CD4-positive, alpha-beta T cell treated with Interleukin-2 at 100 ng/mL for 4 hours (primary cell): ENCODE data around the gene CHGA.

Experiments used
- DNase-seq: peaks from one replicate; pipeline ENCODE4 v3.0.0-alpha.2; 2020; ENCODE audit warnings: low spot score

The CHGA gene

DNA sequence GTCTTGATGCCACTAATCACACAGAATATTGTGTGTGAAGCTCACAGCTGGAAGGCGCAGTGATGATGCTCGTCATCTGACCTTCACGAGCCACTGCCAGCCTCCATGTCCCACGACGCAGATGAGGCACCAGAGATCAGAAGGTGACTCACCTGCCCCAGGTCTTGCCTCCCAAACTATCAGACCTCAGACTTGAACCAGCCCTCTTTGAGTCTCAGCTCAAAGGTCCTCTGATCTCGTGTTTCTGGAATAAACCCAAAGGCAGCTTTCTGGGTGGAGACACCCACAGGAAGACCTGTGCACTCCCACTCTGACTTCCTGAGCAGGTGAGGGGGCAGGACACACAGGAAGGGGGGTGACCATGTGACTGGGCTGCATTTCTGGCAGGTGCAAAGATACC lies 19.6 kb upstream of the CHGA start:
- peak; percentile 24 for DNase-seq

GRCh38 chr14:92905667-92906066 lies 17.3 kb upstream of the CHGA start:
- DNase-seq = no peak

- DNase-seq = no peak
These were observed 16.5 kb upstream of the CHGA start for GRCh38 chr14:92906420-92906819.

DNA sequence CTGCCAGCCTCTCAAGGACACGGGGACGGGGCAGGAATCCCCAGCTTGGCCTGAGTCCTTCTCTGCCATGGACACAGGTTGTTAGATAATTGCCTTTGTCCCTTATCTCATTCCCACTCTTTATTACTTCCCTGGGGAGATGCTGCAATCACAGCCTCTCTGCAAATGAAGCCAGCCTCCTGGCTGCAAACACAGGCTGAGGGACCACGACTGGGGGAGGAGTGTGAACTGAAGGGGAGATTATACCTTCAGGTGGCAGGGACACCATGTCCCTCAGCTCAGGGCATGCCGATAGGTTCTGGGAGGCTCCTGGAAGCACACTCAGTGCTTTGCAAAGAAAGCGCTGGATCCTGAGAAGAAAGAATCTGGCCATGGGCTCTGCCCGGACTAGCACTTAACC lies 16.1 kb upstream of the CHGA start:
- no peak for DNase-seq

DNA sequence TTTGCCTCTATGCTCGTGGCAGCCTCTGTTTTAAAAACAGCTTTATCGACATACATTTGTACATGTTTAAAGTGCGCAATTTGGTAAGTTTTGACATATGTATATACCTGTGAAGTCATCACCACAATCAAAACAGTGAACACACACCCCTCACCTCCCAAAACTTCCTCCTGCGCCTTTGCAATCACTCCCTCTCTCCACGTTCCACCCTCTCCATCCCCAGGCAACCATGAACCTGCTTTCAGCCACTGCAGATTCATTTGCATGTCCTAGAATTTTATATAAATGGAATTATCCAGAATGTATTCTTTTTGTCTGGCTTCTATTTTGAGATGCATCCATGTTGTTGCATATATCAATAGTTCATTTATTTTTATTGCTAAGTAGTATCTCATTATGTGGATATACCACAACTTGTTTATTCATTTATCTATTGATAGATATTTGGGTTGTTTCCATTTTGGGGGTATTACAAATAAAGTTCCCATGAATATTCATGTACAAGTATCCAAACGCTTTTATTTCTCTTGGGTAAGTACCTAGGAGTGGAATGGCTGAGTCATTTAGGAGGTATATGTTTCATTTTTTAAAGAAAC lies 15.5 kb upstream of the CHGA start:
- DNase-seq = no peak

DNA sequence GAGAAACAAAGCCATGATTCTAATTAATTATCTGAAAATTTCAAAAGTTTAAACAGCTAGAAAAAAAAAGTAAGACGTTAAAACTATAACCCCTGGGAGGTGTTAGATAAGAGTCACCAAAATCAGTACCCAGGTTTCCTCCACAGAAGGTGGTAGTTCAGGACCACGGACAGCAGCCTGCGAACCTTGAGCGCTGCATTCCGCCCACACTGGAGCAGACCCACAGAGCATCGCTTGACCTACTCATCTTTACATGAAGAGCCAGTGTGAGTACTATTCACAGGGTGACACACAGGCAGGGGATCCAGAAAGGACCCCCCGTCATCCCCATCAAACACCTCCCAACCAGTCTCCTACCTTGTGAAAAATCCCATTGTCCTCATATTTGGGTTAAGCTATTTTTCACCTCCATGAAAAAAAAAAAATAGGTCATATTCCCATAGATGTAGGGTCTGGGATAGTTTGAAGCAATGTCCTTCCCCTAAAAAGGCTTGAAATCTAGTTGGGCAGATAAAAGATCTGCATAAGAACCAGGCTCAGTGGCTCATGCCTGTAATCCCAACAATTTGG lies 8.8 kb upstream of the CHGA start:
- peak; percentile 11 for DNase-seq

DNA sequence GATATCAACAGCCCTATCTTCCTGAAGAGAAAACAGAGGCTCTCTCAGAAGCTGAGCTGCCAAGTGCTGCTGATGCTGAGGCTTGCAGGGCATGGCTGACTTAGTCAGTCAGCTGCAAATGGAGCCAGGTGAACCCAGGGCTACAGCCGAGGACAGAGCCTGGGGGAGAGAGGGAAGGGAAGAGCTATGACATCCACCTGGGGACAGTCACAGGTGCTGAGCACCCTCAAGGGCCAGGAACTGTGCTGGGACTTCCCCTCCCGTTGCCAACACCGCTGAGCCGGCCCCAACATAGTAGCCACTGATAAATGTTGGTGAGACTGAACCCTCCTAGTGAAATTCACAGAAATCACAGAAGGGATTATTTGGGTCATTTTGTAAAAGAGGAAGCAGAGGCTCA lies 6.7 kb upstream of the CHGA start:
- no peak for DNase-seq

DNA sequence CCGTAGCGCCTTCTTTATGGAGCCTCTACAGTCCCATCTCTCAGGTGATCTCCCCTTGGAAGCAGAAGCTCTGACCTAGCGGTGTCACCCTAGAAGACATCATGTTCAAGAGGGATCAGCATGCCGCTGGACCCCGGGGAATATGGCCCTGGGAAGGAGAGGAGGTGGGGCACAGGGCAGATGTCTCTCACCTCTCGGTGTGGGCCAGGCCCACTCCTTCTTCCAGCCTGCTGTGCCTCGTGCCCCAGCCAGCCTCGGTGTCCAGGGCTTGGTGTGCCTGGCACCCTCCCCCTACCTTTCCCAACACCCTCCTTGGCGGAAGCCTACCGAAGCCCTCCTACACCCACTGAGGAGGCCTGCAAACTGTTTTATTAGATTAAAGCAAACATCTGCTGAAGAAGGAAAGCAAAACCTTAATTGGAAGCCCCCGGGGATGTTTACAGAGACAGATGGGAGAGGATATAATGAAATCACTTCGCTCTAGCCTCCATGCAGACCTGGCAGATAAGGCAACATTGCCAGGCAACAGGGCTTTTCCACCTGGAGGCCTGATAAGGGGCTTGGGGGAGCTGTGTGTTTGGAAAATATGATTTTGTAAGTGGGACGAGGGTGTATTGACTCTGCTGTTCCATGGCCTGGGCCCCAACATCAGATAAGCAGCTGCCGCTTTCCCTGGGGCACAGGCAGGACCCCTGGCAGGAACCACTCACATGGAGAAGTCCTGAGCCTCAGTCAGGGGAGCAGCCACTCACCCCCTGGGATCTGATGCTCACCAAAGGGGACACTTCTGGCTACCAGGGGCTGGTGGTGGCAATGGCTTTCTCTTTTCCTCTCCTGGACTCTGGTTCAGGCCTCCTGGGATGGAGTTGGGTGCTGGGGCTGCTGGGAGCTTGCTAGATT lies 5.7 kb upstream of the CHGA start:
- no peak for DNase-seq

- no peak for DNase-seq
These were observed 5.0 kb upstream of the CHGA start for GRCh38 chr14:92917956-92918355.

DNA sequence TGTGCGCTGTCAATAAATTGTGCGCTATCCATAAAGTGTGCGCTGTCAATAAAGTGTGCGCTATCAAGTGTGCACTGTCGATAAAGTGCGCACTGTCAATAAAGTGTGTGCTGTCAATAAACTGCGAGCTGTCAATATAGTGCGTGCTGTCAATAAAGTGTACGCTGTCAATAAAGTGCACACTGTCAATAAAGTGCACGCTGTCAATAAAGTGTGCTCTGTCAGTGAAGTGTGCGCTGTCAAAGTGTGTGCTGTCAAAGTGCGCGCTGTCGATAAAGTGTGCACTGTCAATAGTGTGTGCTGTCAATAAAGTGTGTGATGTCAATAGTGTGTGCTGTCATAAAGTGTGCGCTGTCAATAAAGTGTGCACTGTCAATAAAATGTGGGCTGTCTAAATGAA lies 2.9 kb upstream of the CHGA start:
- no peak for DNase-seq

GRCh38 chr14:92922155-92922735 lies 705 bp upstream of the CHGA start:
- DNase-seq = no peak

DNA sequence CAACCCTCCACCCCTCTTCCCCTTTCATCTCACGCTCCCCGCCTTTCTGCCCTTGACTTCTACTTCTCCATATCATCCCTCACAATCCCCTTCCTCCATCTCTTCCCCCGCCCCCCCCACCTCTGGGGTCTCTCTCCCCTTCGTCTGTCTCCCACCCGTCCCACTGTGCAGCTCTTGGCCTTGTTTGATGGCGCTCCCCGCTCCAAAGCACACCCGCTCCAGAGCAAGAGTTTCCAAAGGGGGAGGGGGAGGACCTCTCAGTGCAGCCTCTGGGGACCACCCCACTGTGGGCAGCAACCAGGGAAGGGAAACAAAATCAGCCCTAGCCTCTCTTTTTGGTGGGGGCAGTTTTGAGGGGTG lies 774 bp downstream of the CHGA start:
- DNase-seq = no peak

- DNase-seq = no peak
These were observed 1.3 kb downstream of the CHGA start for GRCh38 chr14:92924247-92924646.

GRCh38 chr14:92925446-92925845 lies 2.5 kb downstream of the CHGA start:
- DNase-seq = no peak

DNA sequence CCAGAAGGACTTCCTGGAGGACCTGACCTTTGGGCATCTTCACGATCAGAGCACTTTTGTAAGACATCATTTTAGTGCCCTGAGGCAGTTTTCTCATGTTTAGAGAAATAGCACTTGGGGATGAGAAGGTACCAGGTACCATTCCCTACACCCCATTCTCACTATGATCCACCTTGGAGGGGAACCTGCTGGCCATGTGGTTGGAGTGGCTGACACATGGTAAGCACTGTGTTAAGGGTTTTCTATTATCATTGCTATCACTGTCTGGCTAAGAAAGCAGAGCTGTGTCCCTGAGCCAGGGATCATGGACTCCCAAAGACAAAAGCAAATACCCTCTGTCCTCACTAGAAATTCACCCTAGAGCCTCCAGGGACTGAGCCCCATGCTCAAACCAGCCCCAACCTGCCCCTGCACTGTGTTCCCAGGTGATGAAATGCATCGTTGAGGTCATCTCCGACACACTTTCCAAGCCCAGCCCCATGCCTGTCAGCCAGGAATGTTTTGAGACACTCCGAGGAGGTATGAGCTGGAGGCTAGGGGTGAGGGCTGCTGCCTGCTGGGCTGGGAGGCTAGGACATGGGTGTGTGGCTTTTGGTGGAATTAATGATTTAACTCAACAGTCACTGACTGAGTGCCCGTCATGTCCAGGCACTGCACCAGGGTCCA lies 3.4 kb downstream of the CHGA start:
- no peak for DNase-seq

- DNase-seq = no peak
These were observed 4.0 kb downstream of the CHGA start for GRCh38 chr14:92926931-92927330.

DNA sequence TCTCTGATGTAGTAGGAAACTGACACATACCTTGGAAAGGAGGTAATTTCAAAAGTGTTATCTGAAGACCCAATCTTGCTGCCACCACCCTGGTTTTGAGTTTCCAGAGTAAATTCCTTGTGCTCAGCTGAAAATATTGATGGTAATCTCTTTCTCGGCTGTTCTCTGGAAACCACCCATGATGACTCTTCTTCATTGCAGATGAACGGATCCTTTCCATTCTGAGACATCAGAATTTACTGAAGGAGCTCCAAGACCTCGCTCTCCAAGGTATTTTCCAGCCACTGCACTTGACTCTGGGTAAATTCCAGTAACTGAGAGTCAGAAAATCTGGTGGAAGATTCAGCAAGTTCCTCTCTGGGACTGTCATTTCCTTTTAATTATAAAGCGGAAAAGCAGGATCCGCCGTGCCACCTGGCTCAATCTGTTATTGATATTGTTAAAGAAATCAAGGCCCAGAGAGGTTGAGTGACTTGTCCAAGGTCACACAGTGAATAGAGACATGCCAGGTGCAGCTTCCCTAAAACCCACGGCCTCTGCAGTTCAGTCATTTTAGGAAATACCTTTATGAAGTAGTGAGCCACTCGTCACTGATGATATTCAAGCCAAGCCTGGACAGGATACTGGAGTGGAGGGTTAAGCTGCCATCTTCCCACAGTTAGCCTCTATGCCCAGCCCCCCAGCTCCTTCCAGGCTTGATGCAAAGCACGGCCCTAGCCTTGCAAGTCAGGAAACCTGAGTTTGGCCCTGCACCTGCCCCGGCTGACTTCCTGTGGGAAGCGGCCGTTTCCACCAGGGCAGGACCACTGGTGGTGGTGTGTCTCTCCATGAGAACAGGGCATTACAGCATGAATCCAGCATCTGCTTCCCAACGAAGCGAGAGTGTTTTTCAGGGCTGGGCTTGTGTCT lies 4.7 kb downstream of the CHGA start:
- DNase-seq = no peak

- no peak for DNase-seq
These were observed 5.3 kb downstream of the CHGA start for GRCh38 chr14:92928258-92928629.

- DNase-seq = no peak
These were observed 6.2 kb downstream of the CHGA start for GRCh38 chr14:92928961-92929688.

DNA sequence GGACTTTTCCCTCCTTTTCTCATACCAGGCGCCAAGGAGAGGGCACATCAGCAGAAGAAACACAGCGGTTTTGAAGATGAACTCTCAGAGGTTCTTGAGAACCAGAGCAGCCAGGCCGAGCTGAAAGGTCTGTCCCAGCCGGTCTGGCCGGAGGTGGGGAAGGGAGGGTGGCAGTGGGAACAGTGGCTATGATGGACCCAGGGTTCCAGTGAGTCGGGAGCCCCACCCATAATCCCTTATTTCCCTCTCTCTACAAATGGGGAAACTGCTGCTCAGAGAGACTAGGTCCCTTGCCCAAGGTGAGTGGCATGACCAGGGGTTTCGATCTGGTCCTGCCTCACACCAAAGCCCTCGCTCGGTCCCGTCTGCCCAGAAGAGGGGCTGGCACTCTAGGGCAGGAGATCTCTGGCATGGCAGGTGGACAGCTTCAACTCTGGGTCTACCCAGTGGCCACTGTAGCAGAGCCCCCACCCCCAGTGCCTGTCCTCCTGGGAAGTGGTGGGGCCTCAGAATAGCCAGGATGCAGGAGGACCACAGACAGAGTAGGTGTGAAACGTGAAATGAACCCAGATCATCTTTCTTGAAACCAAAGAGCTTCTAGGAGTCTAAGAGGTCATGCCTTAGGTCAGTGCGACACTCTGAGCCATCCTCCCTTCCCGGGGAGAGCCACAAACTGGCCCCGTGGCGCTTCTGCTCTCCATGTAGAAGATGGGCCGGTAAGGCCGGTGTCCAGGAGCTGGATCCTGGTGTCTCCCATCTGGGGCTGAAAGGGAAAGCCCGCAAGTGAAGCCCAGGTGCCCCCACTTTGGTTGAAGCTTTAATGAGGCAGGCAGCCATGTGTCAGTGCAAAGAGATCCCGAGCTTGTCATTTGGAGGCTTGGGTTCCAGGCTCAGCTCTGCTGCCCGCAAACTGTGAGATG lies 7.0 kb downstream of the CHGA start:
- DNase-seq = no peak
